ENCODE data around the gene WWOX. TPM values are rescaled to one million over a fixed set of nuclear protein-coding genes. Genes with fewer than 3 reads are reported as not detected.

Gene WWOX
- total and polyA plus RNA-seq, 2 experiments from 2014 or later, result 22.1 to 123 TPM

GRCh38 chr16:78184238-78185183, 85.1 kb downstream of the WWOX start:
- Histone ChIP-seq H3K9me3 (ENCODE audit: low read depth) (no peaks in the 10 kb centered on the region), H3K36me3 (no peaks in the 10 kb centered on the region), H3K27me3 (no peaks in the 10 kb centered on the region), H3K4me1 (ENCODE audit: low read depth) (no peaks in the 10 kb centered on the region), H3K27ac (no peak overlapping the region), H3K4me3 (no peak overlapping the region)
- TF ChIP-seq CTCF (IDR thresholded peaks at IDR 0.05; ENCODE audit: low read depth, low read length), result no peak
- no peak for DNase-seq (ENCODE audit: low read depth in 1 of 2, low spot score in 1 of 2)

- Histone ChIP-seq H3K36me3 (no peaks in the 10 kb centered on the region), H3K4me1 (ENCODE audit: low read depth) (no peaks in the 10 kb centered on the region), H3K9me3 (ENCODE audit: low read depth) (no peaks in the 10 kb centered on the region), H3K27ac (no peak overlapping the region), H3K4me3 (no peak overlapping the region), H3K27me3 (no peaks in the 10 kb centered on the region)
- DNase-seq (ENCODE audit: low read depth in 1 of 2, low spot score in 1 of 2), result no peak
- TF ChIP-seq CTCF (IDR thresholded peaks at IDR 0.05; ENCODE audit: low read depth, low read length), result no peak
Observed at GRCh38 chr16:78189121-78189520, 89.7 kb downstream of the WWOX start.

GRCh38 chr16:78192734-78193488, 93.5 kb downstream of the WWOX start:
- no peak overlapping the region for H3K27ac ChIP-seq
- H3K9me3 ChIP-seq (ENCODE audit: low read depth), result no peaks in the 10 kb centered on the region
- H3K27me3 ChIP-seq, result no peaks in the 10 kb centered on the region
- H3K36me3 ChIP-seq, result no peaks in the 10 kb centered on the region
- H3K4me3 ChIP-seq, result no peak overlapping the region
- DNase-seq (ENCODE audit: low read depth in 1 of 2, low spot score in 1 of 2), result no peak
- no peak for TF ChIP-seq CTCF (IDR thresholded peaks at IDR 0.05; ENCODE audit: low read depth, low read length)
- H3K4me1 ChIP-seq (ENCODE audit: low read depth), result peaks cover 4% of the 10 kb centered on the region

DNA sequence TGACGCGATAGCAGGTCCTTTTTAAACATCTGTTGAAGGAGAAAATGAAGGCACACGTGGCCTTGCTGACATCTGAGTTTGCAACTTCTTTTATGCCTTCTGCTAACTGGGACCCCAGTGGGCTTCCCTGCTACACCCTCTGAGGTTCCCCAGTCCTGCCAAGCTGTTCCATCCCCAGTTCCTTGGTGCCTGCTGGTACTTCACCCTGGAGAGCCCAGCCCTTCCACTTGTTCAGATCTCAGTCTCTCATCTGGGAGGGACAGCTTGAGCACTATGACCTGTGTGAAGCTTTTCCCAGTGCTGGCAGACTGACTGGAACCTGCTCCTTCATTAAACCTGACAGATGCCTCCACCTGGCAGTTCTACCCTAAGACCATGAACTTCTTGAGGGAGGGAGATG, 95.5 kb downstream of the WWOX start:
- Histone ChIP-seq H3K27ac (no peak overlapping the region), H3K4me1 (ENCODE audit: low read depth) (peaks cover 4% of the 10 kb centered on the region), H3K4me3 (no peak overlapping the region), H3K27me3 (no peaks in the 10 kb centered on the region), H3K9me3 (ENCODE audit: low read depth) (no peaks in the 10 kb centered on the region), H3K36me3 (no peaks in the 10 kb centered on the region)
- no peak for DNase-seq (ENCODE audit: low read depth in 1 of 2, low spot score in 1 of 2)
- no peak for TF ChIP-seq CTCF (IDR thresholded peaks at IDR 0.05; ENCODE audit: low read depth, low read length)

DNA sequence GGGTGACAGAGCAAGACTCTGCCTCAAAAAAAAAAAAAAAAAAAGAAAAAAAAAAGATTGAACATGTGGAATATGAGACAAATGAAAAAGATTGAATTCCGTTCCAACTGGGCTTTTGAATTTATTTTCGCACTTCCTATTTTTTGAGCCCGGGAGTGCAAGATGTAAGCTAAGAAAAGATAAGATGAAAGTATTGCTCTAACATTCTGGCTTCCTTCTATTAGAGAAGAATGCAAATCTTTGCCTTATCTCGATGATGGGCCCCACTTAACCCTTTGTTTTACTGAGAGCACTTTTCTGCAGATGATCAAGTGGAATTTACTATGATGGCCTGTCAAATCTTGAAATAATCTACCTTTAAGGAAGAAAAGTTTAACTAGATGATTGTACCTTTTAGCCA, 96.3 kb downstream of the WWOX start:
- Histone ChIP-seq H3K4me3 (no peak overlapping the region), H3K9me3 (ENCODE audit: low read depth) (no peaks in the 10 kb centered on the region), H3K36me3 (no peaks in the 10 kb centered on the region), H3K27ac (no peak overlapping the region), H3K27me3 (no peaks in the 10 kb centered on the region), H3K4me1 (ENCODE audit: low read depth) (peaks cover 4% of the 10 kb centered on the region)
- no peak for DNase-seq (ENCODE audit: low read depth in 1 of 2, low spot score in 1 of 2)
- TF ChIP-seq CTCF (IDR thresholded peaks at IDR 0.05; ENCODE audit: low read depth, low read length), result no peak
